HL-60/S4 treated with retinoic acid at 250 ng/mL for 4 days and 3 days (cell line): Measurements from ENCODE around the gene PTPRN2.

Experiments used
- in situ Hi-C: fragments of 300-500 bp; cut with MboI; formaldehyde crosslinking; loops from 2 replicates; pipeline ENCODE4 v1.7.0; 2022; ENCODE audit warnings: low sequenced_read_pairs

The PTPRN2 gene

GRCh38 chr7:158016180-158017097, 571.2 kb downstream of the PTPRN2 start:
- in situ Hi-C loops = no loop called here

GRCh38 chr7:158015403-158016179, 572.0 kb downstream of the PTPRN2 start:
- in situ Hi-C loops = no loop called here

GRCh38 chr7:158014976-158015375, 572.6 kb downstream of the PTPRN2 start:
- in situ Hi-C loops = no loop called here

- in situ Hi-C loops = no loop called here
Observed at GRCh38 chr7:158013085-158013668, 574.4 kb downstream of the PTPRN2 start.

- in situ Hi-C loops = no loop called here
Observed at GRCh38 chr7:158011941-158012340, 575.7 kb downstream of the PTPRN2 start.

- in situ Hi-C loops = no loop called here
Observed at GRCh38 chr7:158010961-158011693, 576.5 kb downstream of the PTPRN2 start.

GRCh38 chr7:158009886-158010285, 577.7 kb downstream of the PTPRN2 start:
- in situ Hi-C loops = no loop called here

GRCh38 chr7:158008267-158008666, 579.4 kb downstream of the PTPRN2 start:
- in situ Hi-C loops = no loop called here

- in situ Hi-C loops = no loop called here
Observed at GRCh38 chr7:158007697-158008257, 579.8 kb downstream of the PTPRN2 start.

GRCh38 chr7:158006841-158007696, 580.6 kb downstream of the PTPRN2 start:
- in situ Hi-C loops = no loop called here

GRCh38 chr7:158005531-158005930, 582.1 kb downstream of the PTPRN2 start:
- in situ Hi-C loops = no loop called here

GRCh38 chr7:158004123-158004490, 583.5 kb downstream of the PTPRN2 start:
- in situ Hi-C loops = no loop called here

- in situ Hi-C loops = no loop called here
Observed at GRCh38 chr7:158003441-158004122, 584.0 kb downstream of the PTPRN2 start.

GRCh38 chr7:158002486-158003080, 585.0 kb downstream of the PTPRN2 start:
- in situ Hi-C loops = no loop called here

GRCh38 chr7:158001621-158002320, 585.9 kb downstream of the PTPRN2 start:
- in situ Hi-C loops = no loop called here

- in situ Hi-C loops = no loop called here
Observed at GRCh38 chr7:158001003-158001402, 586.6 kb downstream of the PTPRN2 start.

- in situ Hi-C loops = no loop called here
Observed at GRCh38 chr7:158000160-158000559, 587.5 kb downstream of the PTPRN2 start.
